ENCODE results near the gene PAQR8.
"Not testable (repeated sequence)": the region's sequence is repeated elsewhere in the genome, so short reads cannot be mapped to it uniquely, and the experiment has no call there.

PAQR8 gene

GRCh38 chr6:52411911-52412310 lies 50.0 kb downstream of the PAQR8 start:
- no peak for DNase-seq (ENCODE audit: low spot score)

GRCh38 chr6:52415333-52415732 lies 53.4 kb downstream of the PAQR8 start:
- no peak for DNase-seq (ENCODE audit: low spot score)

- no peak for DNase-seq (ENCODE audit: low spot score)
These were observed 54.1 kb downstream of the PAQR8 start for GRCh38 chr6:52415917-52416628.

- DNase-seq (ENCODE audit: low spot score): peak; percentile 58
These were observed 54.7 kb downstream of the PAQR8 start for GRCh38 chr6:52416629-52417151.

GRCh38 chr6:52417675-52418111 lies 55.7 kb downstream of the PAQR8 start:
- peak; percentile 42 for DNase-seq (ENCODE audit: low spot score)

- no peak for DNase-seq (ENCODE audit: low spot score)
These were observed 56.7 kb downstream of the PAQR8 start for GRCh38 chr6:52418606-52419005.

- DNase-seq (ENCODE audit: low spot score): peak; percentile 95
These were observed 58.1 kb downstream of the PAQR8 start, which contains the start of gene EFHC1 for GRCh38 chr6:52419809-52420667. TSS of gene EFHC1 (plus strand) at chr6:52420342. CDS start at chr6:52420411, 69 bp downstream.

GRCh38 chr6:52420668-52421358 lies 58.9 kb downstream of the PAQR8 start:
- peak; percentile 73 for DNase-seq (ENCODE audit: low spot score)

GRCh38 chr6:52422156-52422555 lies 60.2 kb downstream of the PAQR8 start:
- DNase-seq (ENCODE audit: low spot score): no peak

GRCh38 chr6:52423448-52423847 lies 61.5 kb downstream of the PAQR8 start:
- no peak for DNase-seq (ENCODE audit: low spot score)

GRCh38 chr6:52423971-52424381 lies 62.0 kb downstream of the PAQR8 start:
- DNase-seq (ENCODE audit: low spot score): peak; percentile 67

- no peak for DNase-seq (ENCODE audit: low spot score)
These were observed 62.6 kb downstream of the PAQR8 start for GRCh38 chr6:52424513-52424912.

GRCh38 chr6:52426667-52427066 lies 64.7 kb downstream of the PAQR8 start:
- no peak for DNase-seq (ENCODE audit: low spot score)

- not testable (repeated sequence) for DNase-seq (ENCODE audit: low spot score)
These were observed 71.3 kb downstream of the PAQR8 start for GRCh38 chr6:52433294-52433693.

- no peak for DNase-seq (ENCODE audit: low spot score)
These were observed 73.4 kb downstream of the PAQR8 start for GRCh38 chr6:52435345-52435744.

GRCh38 chr6:52438926-52439325 lies 77.0 kb downstream of the PAQR8 start:
- no peak for DNase-seq (ENCODE audit: low spot score)

GRCh38 chr6:52454556-52454955 lies 92.6 kb downstream of the PAQR8 start:
- DNase-seq (ENCODE audit: low spot score): peak; percentile 2

GRCh38 chr6:52457096-52457495 lies 95.1 kb downstream of the PAQR8 start:
- no peak for DNase-seq (ENCODE audit: low spot score)

Data from SW480 (cell line).